Renal cortex interstitium (tissue), 15 donors: ENCODE measurements around the gene RBMY1A1. TPM values are rescaled to one million over a fixed set of nuclear protein-coding genes. Genes with fewer than 3 reads are reported as not detected.
"Not testable (repeated sequence)": the region's sequence is repeated elsewhere in the genome, so short reads cannot be mapped to it uniquely, and the experiment has no call there.

Experiments
- DNase-seq, 11 donors: peaks; one replicate each; pipeline ENCODE4 v3.0.0-alpha.2; 2013; ENCODE audit warnings: low read depth in 9 of 11, low spot score in 4 of 11; ENCODE audit errors: extremely low read depth in 1 of 11
- long read RNA-seq, 16 experiments: transcript quantifications; one replicate each; lab custom pipeline, GENCODE V29; 2026
- polyA plus RNA-seq, 3 donors: library from polyadenylated mRNA; unstranded; fragments of 120-200 nt; gene quantifications; one replicate each; pipeline ENCODE4 v1.2.1, GENCODE V29; 2013; ENCODE audit not compliant: insufficient read length in 3 of 3

The RBMY1A1 gene
- not detected for polyA plus RNA-seq
- long read RNA-seq, donor 1: 0 reads
- long read RNA-seq, donor 2: 0 reads
- long read RNA-seq, donor 3: 0 reads
- long read RNA-seq, donor 4: 0 reads
- long read RNA-seq, donor 5: 0 reads
- long read RNA-seq, donor 6: 0 reads
- long read RNA-seq, donor 7: 0 reads
- long read RNA-seq, donor 8: 0 reads
- long read RNA-seq, donor 9: 0 reads
- long read RNA-seq, donor 10: 0 reads
- long read RNA-seq, donor 11: 0 reads
- long read RNA-seq, donor 12: 0 reads
- long read RNA-seq, donor 13: 0 reads
- long read RNA-seq, donor 14: 0 reads
- long read RNA-seq, donor 15: 0 reads
- long read RNA-seq, donor 16: 0 reads

- DNase-seq: not testable (repeated sequence)
These were observed at the start of gene RBMY1A1 for GRCh38 chrY:21534579-21534978. RBMY1A1 (plus strand) TSS chrY:21534879; CDS start chrY:21536892, 2,013 bp downstream.

GRCh38 chrY:21511038-21511437, 23.6 kb upstream of the RBMY1A1 start, which contains the start of gene RBMY1B:
RBMY1B (plus strand) TSS chrY:21511338; CDS start chrY:21513351, 2,013 bp downstream.
- not testable (repeated sequence) for DNase-seq

- DNase-seq: not testable (repeated sequence)
These were observed 24.8 kb downstream of the RBMY1A1 start for GRCh38 chrY:21559316-21559984.

- DNase-seq: no peak
These were observed 50.8 kb downstream of the RBMY1A1 start for GRCh38 chrY:21585449-21585848.

- not testable (repeated sequence) for DNase-seq
These were observed 51.8 kb downstream of the RBMY1A1 start for GRCh38 chrY:21586454-21586853.

DNA sequence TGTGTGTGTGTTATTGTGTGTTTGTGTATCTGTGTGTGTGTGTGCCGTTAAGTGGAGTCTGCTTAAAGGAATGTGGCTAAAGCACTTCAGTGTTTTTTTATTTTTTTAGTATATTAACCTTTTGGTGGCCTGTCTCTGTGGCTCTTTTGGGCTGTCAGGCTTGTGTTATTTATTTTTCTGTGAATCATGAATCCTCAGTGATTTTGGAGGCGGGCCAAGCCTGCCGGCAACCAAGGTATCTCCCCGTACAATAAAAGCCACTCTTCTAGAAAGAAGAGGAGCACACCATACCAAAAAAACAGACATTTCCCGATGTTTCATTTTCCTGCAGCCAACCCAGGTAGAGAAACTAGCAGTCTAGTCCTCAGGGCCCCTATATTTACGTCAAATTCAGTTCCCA, 57.4 kb downstream of the RBMY1A1 start:
- DNase-seq: no peak

DNA sequence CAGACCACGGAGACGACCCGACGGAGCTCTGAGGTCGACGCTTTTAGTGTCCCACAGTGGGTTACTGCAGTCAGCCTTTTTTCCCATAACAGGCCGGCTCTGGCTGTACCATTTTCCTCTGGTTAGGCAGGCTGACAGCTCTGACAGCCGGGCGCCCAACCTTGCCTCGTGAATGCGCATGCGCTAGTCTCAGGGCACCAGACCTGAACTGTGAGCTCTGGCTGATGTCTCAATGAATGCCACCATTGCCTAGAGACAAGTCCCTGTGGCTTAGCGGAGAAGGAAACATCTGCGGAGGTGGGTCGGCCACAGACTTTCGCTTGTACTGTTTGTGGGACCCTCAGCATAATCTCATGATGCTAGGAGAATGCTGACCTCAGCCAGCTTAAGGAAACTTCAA, 61.6 kb downstream of the RBMY1A1 start:
- not testable (repeated sequence) for DNase-seq

Other genes starting within 250 kb of the RBMY1A1 start
- not detected for gene RBMY1B, start 23.5 kb upstream of the RBMY1A1 start, polyA plus RNA-seq